ENCODE results near the gene CCDC138. TPM values are rescaled to one million over a fixed set of nuclear protein-coding genes. Genes with fewer than 3 reads are reported as not detected.

CCDC138 gene
- total RNA-seq, 1 donor from 2014 or later = 2.9 TPM

DNA sequence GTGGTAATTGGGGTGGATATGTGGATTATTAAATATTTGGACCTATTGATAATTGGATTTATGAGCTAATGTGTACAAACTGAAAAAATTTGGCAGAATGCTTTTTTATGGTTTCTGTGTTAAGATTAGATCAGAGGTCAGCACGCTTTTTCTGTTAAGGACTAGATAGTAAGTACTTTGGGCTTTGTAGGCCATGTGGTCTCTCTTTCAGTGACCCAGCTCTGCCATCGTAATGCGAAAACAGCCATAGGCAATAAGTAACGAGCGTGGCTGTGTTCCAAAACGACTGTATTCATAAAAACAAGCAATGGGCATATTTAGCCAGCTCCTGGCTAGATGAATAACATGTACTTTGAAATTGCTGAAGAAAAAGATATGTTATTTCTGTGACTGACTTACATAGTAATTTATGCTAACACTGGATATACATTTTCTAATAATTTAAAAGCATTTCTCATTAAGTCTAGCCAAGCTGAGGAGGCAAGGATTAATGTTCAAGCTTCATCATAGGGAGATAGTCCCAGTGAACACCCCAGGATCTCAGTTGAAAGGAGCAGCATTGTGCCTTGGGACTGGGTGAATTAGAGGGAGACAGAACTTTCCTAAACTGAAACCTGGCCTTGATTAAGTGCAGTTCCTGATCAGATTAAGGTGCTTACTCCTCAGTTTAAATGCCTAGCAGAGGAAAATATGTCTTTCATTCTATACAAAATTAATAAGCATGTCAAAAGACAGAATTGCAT lies 20.0 kb downstream of the CCDC138 start:
- Histone ChIP-seq H3K27ac (no peak overlapping the region), H3K4me1 (no peaks in the 10 kb centered on the region), H3K9me3 (no peaks in the 10 kb centered on the region), H3K4me3 (no peak overlapping the region), H3K27me3 (no peaks in the 10 kb centered on the region), H3K36me3 (no peaks in the 10 kb centered on the region)
- no peak for DNase-seq
- ATAC-seq = no peak
- intact Hi-C loops (cut with DNase I) = no loop called here
- no peak for TF ChIP-seq CTCF (IDR thresholded peaks at IDR 0.05)

DNA sequence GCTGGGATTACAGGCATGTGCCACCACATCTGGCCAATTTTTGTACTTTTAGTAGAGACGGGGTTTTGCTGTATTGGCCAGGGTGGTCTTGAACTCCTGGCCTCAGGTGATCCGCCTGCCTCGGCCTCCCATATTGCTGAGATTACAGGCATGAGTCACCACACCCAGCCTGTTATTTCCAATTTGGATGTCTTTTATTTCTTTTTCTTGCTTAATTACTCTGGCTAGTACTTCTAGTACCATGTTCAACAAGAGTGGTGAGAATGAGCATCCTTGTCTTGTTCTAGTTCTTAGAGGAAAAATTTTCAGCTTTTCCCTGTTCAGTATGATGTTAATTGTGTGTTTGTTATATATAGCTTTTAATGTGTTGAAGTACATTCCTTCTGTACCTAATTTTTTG lies 23.4 kb downstream of the CCDC138 start:
- no peak for ATAC-seq
- Histone ChIP-seq H3K36me3 (peaks cover 5% of the 10 kb centered on the region), H3K9me3 (no peaks in the 10 kb centered on the region), H3K4me1 (no peaks in the 10 kb centered on the region), H3K27me3 (no peaks in the 10 kb centered on the region), H3K27ac (no peak overlapping the region), H3K4me3 (no peak overlapping the region)
- TF ChIP-seq CTCF (IDR thresholded peaks at IDR 0.05) = no peak
- intact Hi-C loops (cut with DNase I) = no loop called here
- no peak for DNase-seq

- no peak overlapping the region for H3K27ac ChIP-seq
- no peaks in the 10 kb centered on the region for H3K9me3 ChIP-seq
- H3K4me1 ChIP-seq = no peaks in the 10 kb centered on the region
- H3K27me3 ChIP-seq = no peaks in the 10 kb centered on the region
- peaks cover 9% of the 10 kb centered on the region for H3K36me3 ChIP-seq
- TF ChIP-seq CTCF (IDR thresholded peaks at IDR 0.05) = no peak
- DNase-seq (no peak), ATAC-seq (no peak)
- no peak overlapping the region for H3K4me3 ChIP-seq
- intact Hi-C loops (cut with DNase I) = no loop called here
Observed at GRCh38 chr2:108810993-108811957, 24.7 kb downstream of the CCDC138 start.

DNA sequence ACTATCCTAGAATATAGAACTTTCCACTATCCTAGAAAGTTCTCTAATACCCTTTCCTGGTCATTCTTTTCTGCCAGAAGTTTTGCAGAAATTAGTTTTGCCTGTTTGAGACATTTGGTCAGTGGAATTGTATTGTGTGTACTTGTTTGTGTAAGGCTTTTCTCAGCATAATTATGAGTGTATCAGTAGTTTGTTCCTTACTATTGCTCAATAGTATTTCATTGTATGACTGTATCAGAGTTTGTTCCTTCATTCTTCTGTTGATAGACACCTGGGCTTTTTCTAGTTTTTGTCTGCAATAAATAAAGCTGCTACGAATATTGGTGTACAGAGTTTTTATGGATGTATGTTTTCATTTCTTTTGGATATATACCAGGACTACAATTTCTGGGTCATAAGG lies 27.2 kb downstream of the CCDC138 start:
- intact Hi-C loops (cut with DNase I) = no loop called here
- ATAC-seq (no peak), DNase-seq (no peak)
- peaks cover 10% of the 10 kb centered on the region for H3K36me3 ChIP-seq
- H3K9me3 ChIP-seq = no peaks in the 10 kb centered on the region
- no peak for TF ChIP-seq CTCF (IDR thresholded peaks at IDR 0.05)
- no peaks in the 10 kb centered on the region for H3K4me1 ChIP-seq
- H3K27me3 ChIP-seq = no peaks in the 10 kb centered on the region
- H3K4me3 ChIP-seq = no peak overlapping the region
- H3K27ac ChIP-seq = no peak overlapping the region

- no peak for DNase-seq
- ATAC-seq = no peak
- no peak for TF ChIP-seq CTCF (IDR thresholded peaks at IDR 0.05)
- H3K27ac ChIP-seq = no peak overlapping the region
- peaks cover 5% of the 10 kb centered on the region for H3K36me3 ChIP-seq
- intact Hi-C loops (cut with DNase I) = no loop called here
- no peaks in the 10 kb centered on the region for H3K4me1 ChIP-seq
- no peak overlapping the region for H3K4me3 ChIP-seq
- H3K27me3 ChIP-seq = no peaks in the 10 kb centered on the region
- H3K9me3 ChIP-seq = no peaks in the 10 kb centered on the region
Observed at GRCh38 chr2:108820482-108820881, 33.9 kb downstream of the CCDC138 start.

Data from upper lobe of right lung (tissue), 1 donor.